ENCODE measurements around the gene MYT1. TPM values are rescaled to one million over a fixed set of nuclear protein-coding genes. Genes with fewer than 3 reads are reported as not detected.

The MYT1 gene
- total and polyA plus RNA-seq, 2 of the 13 experiments (the other 11 are each of a cell fraction or from before 2014, with no cell fraction given) = 0.58 to 2.5 TPM

- Histone ChIP-seq H3K27ac (ENCODE audit: extremely low read length, insufficient read depth, low read length) (no peak overlapping the region), H3K79me2 (ENCODE audit: insufficient read depth, low read length) (no peaks in the 10 kb centered on the region), H3K9ac (ENCODE audit: insufficient read depth, low read depth, low read length) (no peak overlapping the region), H3K9me3 (ENCODE audit: low read length) (no peaks in the 10 kb centered on the region), H3K4me3 (replicated peaks in 1 of 3; ENCODE audit: insufficient read depth in 1 of 3, low read depth in 2 of 3, low read length in 3 of 3) (no peak overlapping the region), H3K27me3 (ENCODE audit: control insufficient read depth in 1 of 2, insufficient read depth in 2 of 2, low read length in 2 of 2) (no peaks in the 10 kb centered on the region), H2AFZ (ENCODE audit: low read length) (no peak overlapping the region), H3K36me3 (replicated peaks in 1 of 2; ENCODE audit: control insufficient read depth in 1 of 2, insufficient read depth in 2 of 2, low read length in 2 of 2) (peaks cover 8 to 22% of the 10 kb centered on the region in 2 experiments; a peak in 4 of 5 replicates), H4K20me1 (ENCODE audit: insufficient read depth, low read length) (no peaks in the 10 kb centered on the region), H3K4me1 (ENCODE audit: insufficient read depth, low read length) (no peaks in the 10 kb centered on the region), H3K4me2 (ENCODE audit: low read depth, low read length) (no peak overlapping the region)
- ChIA-PET CTCF (ENCODE audit: low intra/inter-chr PET ratio, low total read pairs) (interaction anchor here (1.5 kb wide), 1 partner anchor 9 kb away, joined by 3 read pairs; no protein-coding TSS in a partner anchor), POLR2A (interaction anchor here (0.9 kb wide), 1 partner anchor 22 kb away, joined by 3 read pairs; no protein-coding TSS in a partner anchor)
- FAIRE-seq (no peak), ATAC-seq (no peak), DNase-seq (ENCODE audit: low spot score) (no peak)
- in situ Hi-C loops (cut with HindIII; ENCODE audit: extremely low pct_ligation_motif_present, low pct_unique_long_range_greater_than_20kb) = no loop called here
- 93% methylated on average over 7 of the region's 7 CpGs for WGBS (ENCODE audit: low lambda C conversion rate)
- intact Hi-C loops (cut with micrococcal nuclease; ENCODE audit: unreplicated experiment) = no loop called here
- BruUV-seq (replicated peaks) = no TSS peak
- TF ChIP-seq STAG1 (CRISPR knock-in tag; IDR thresholded peaks at IDR 0.05) (no peak), GMEB1 (CRISPR knock-in tag; IDR thresholded peaks at IDR 0.05; ENCODE audit: borderline replicate concordance) (no peak), SOX13 (IDR thresholded peaks at IDR 0.05) (no peak), SOX13 (CRISPR knock-in tag; conservative IDR thresholded peaks at IDR 0.05 in 1 of 2, IDR thresholded peaks at IDR 0.05 in 1 of 2) (no peak), STAT6 (CRISPR knock-in tag; IDR thresholded peaks at IDR 0.05; ENCODE audit: borderline replicate concordance) (no peak), ZNF253 (CRISPR knock-in tag; IDR thresholded peaks at IDR 0.05; ENCODE audit: borderline replicate concordance) (no peak), RFX5 (IDR thresholded peaks at IDR 0.05; ENCODE audit: low read depth, low read length) (no peak), AKNA (CRISPR knock-in tag; IDR thresholded peaks at IDR 0.05; ENCODE audit: borderline replicate concordance) (no peak), ATRX (CRISPR knock-in tag; IDR thresholded peaks at IDR 0.05; ENCODE audit: borderline replicate concordance) (no peak), TFAP4 (IDR thresholded peaks at IDR 0.05; ENCODE audit: borderline replicate concordance, low read depth) (no peak), NFYB (CRISPR knock-in tag; IDR thresholded peaks at IDR 0.05) (no peak), SRSF9 (IDR thresholded peaks at IDR 0.05; ENCODE audit: borderline replicate concordance, insufficient read depth, low read depth, low read length, poor library complexity, severe bottlenecking) (no peak), SP4 (CRISPR knock-in tag; IDR thresholded peaks at IDR 0.05) (no peak), HDAC2 (CRISPR knock-in tag; IDR thresholded peaks at IDR 0.05) (no peak), ZNF446 (CRISPR knock-in tag; IDR thresholded peaks at IDR 0.05) (no peak)
Measured at GRCh38 chr20:64276817-64277216, 112.6 kb downstream of the MYT1 start.

Measured in HepG2 (cell line).